ENCODE data around the gene ADCY3.

The ADCY3 gene

GRCh38 chr2:24928036-24928435 is 8.0 kb upstream of the ADCY3 start:
- H3K4me3 ChIP-seq (ENCODE audit: control insufficient read depth, low read depth, low read length): no peak overlapping the region
- TF ChIP-seq, protein P1, sequence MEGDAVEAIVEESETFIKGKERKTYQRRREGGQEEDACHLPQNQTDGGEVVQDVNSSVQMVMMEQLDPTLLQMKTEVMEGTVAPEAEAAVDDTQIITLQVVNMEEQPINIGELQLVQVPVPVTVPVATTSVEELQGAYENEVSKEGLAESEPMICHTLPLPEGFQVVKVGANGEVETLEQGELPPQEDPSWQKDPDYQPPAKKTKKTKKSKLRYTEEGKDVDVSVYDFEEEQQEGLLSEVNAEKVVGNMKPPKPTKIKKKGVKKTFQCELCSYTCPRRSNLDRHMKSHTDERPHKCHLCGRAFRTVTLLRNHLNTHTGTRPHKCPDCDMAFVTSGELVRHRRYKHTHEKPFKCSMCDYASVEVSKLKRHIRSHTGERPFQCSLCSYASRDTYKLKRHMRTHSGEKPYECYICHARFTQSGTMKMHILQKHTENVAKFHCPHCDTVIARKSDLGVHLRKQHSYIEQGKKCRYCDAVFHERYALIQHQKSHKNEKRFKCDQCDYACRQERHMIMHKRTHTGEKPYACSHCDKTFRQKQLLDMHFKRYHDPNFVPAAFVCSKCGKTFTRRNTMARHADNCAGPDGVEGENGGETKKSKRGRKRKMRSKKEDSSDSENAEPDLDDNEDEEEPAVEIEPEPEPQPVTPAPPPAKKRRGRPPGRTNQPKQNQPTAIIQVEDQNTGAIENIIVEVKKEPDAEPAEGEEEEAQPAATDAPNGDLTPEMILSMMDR (conservative IDR thresholded peaks at IDR 0.05; ENCODE audit: control insufficient read depth, insufficient read depth, low read depth, low read length): no peak
- DNase-seq (ENCODE audit: low read depth): no peak

DNA sequence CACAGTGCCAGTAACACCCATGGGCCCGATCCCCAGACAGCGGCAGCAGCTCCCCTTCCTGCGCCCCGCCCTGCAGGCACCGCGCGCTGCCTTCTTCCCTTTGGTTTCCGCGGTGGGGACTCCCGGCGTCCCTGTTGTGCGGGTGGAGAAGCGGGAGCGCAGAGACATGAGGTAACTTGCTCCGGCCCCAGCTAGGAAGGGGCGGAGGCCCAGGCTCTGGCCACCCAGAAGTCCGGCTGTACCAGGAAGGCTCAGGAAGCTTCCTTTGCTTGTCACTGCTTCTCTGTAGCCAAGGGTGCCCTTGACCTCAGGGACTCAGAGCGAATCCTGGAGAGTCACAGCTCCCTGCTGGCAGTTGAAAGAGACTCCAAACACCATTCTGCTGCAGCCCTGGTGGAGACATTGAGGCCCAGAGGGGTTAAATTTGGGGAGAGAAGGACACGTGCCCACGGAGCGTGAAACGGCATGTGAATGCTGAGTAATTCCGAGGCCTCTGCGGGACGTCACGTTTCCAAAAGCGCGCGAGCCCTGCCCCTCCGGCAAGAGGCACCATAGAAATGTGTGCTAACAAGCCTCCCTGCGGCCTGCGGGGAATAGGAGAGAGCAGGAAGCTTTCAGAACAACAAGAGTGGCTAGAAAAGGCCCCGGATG is 6.7 kb upstream of the ADCY3 start:
- no peak overlapping the region for H3K4me3 ChIP-seq (ENCODE audit: control insufficient read depth, low read depth, low read length)
- peak; percentile 50 for DNase-seq (ENCODE audit: low read depth)
- TF ChIP-seq, protein P1 (conservative IDR thresholded peaks at IDR 0.05; ENCODE audit: control insufficient read depth, insufficient read depth, low read depth, low read length): no peak

GRCh38 chr2:24926220-24926601 is 6.2 kb upstream of the ADCY3 start:
- TF ChIP-seq, protein P1 (conservative IDR thresholded peaks at IDR 0.05; ENCODE audit: control insufficient read depth, insufficient read depth, low read depth, low read length): no peak
- DNase-seq (ENCODE audit: low read depth): no peak
- H3K4me3 ChIP-seq (ENCODE audit: control insufficient read depth, low read depth, low read length): no peak overlapping the region

DNA sequence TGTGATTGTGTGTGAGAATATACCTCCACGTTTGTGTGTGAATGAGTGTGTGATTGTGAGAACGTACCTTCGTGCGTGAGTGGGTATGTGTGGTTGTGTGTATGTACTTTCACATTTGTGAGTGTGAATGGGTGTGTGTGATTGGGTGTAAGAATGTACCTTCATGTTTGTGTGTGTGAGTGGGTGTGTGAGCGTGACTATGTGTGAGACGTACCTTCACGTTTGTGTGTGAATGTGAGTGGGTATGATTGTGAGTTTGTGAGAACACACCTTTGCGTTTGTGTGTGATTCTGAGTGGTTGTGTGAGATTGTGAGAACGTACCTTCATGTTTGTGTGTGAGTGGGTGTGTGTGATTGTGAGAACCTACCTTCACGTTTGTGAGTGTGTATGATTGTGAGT is 5.8 kb upstream of the ADCY3 start:
- TF ChIP-seq, protein P1 (conservative IDR thresholded peaks at IDR 0.05; ENCODE audit: control insufficient read depth, insufficient read depth, low read depth, low read length): no peak
- DNase-seq (ENCODE audit: low read depth): no peak
- no peak overlapping the region for H3K4me3 ChIP-seq (ENCODE audit: control insufficient read depth, low read depth, low read length)

DNA sequence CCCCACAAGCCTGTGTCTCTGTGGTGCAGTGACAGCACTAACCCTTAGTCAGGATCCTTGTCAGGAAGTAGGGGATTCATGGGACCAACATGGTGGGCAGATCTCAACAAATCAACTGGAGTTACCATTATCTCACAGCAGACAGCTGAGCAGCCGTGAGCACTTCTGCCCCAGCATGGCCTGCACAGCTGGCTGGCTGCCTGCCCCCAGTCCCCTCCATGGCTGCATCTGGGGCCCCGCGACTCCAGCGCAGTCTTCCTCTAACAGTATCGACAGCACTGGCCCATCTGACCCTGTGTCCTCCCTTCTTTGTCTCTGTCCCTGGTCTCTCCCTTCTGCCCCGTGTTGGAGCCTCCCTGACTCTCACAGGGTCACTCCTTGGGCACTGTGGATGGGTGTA is 4.7 kb upstream of the ADCY3 start:
- no peak overlapping the region for H3K4me3 ChIP-seq (ENCODE audit: control insufficient read depth, low read depth, low read length)
- DNase-seq (ENCODE audit: low read depth): no peak
- TF ChIP-seq, protein P1 (conservative IDR thresholded peaks at IDR 0.05; ENCODE audit: control insufficient read depth, insufficient read depth, low read depth, low read length): no peak

GRCh38 chr2:24924266-24924665 is 4.2 kb upstream of the ADCY3 start:
- H3K4me3 ChIP-seq (ENCODE audit: control insufficient read depth, low read depth, low read length): no peak overlapping the region
- TF ChIP-seq, protein P1 (conservative IDR thresholded peaks at IDR 0.05; ENCODE audit: control insufficient read depth, insufficient read depth, low read depth, low read length): no peak
- no peak for DNase-seq (ENCODE audit: low read depth)

GRCh38 chr2:24923106-24923505 is 3.1 kb upstream of the ADCY3 start:
- H3K4me3 ChIP-seq (ENCODE audit: control insufficient read depth, low read depth, low read length): no peak overlapping the region
- no peak for DNase-seq (ENCODE audit: low read depth)
- TF ChIP-seq, protein P1 (conservative IDR thresholded peaks at IDR 0.05; ENCODE audit: control insufficient read depth, insufficient read depth, low read depth, low read length): no peak

All from fibroblast of mammary gland (primary cell).